NOMO-1 (cell line): Measurements from ENCODE around the gene UBA1.

Experiments used
- DNase-seq, 2 experiments: peaks; one replicate each; lab custom pipeline; 2025; ENCODE audit not compliant: unreplicated experiment in 2 of 2; lab: John Stamatoyannopoulos, UW

The UBA1 gene

DNA sequence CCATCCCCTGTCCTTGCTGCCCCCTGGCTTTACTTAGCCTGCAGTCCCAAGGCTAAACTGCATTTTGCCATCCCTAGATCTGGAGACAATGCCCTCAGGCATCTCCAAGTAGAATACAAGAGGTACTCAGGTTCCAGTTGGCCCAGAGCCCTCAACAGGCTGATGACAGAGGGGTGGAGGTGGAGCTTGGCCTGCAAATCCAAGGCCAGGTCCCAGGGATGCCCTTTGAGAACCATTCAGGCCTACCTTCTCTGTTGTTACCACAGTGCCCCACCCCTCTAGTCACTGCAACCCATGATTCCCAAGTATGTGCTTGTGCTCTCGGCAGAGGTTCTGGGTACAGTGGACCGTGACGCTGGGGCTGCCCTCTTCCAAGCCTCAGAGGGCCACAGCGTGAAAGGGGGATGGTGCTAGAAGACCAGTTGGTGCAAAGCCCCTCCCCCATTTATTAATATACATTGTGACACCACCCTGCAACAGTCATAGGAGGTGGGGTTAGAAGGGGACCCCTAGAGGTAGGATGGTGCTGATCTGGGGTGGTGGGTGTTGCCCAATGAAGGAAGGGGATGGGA, 6.4 kb upstream of the UBA1 start:
- DNase-seq = no peak

DNA sequence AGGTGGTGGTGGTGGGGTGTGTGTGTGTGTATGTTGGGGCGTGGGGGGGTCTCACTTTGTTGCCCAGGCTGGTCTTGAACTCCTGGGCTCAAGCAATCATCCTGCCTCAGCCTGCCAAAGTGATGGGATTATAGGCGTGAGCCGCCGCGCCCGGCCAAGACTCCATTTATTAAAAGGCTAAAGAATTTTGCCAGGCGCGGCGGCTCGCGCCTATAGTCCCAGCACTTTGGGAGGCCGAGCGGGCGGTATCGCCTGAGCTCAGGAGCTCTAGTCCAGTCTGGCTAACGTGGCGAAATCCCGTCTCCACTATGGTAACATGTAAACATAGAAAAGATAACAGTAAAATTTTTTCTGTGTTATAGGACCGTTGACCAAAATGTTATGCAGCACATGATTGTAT, 3.7 kb upstream of the UBA1 start:
- no peak for DNase-seq

DNA sequence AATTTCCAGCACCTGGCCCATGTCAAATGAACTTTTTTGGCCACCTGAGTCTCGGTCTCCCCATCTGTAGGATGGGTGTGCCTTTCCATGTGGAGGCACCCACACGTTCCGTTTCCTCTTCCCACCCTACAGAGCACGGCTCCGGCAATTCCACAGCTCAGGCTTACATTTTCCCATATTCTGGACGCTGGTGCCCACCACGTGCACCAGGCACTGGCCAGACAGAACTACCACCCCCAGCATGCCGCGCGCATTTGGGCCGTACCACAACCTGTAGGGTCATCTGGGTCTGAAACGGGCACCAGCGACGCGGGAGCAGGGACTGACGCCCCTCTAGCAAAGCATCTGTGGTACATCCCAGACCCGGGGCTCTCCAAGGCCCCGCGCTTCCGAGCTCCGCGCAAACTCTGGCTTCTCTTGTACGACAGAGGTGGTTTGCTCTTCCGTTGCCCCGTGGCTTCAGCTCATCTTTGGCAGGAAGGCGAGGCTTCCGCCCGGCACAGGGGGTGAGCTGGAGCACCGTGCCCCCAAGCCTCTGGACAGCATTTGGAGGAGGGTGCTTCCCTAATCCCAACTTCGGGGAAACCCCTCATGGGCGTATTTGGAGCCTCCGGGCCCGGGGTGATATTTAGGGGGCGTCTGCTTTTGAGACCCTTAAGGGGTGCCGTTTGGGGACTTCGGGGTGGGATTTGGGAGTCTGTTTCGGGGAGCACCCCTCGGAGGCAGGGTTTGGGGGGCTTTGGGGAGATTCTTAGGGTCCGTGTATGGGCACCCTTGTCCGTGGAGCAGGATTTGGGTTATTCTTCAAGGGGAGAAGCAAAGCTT, 3.0 kb upstream of the UBA1 start:
- DNase-seq = peak; percentile 89 to 91

DNA sequence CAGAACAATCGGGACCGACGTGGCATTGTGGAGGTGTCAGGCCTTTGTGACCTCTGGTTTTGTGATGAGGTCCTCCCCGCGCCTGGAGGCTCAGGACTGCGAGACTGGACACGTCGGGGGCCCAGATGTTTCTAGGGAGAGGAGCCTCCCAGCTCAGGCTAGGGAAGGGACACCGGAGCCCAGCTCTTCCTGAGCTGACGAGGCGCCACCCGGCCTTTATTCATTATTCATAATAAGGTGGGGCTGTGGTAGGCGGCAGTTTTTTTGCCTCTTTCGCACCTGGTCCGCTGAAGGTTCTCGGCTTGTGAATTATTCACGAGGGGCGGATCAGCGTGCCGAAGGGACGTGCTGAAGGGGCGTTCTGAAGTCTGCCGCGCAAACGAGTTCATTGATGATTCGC, 2.3 kb upstream of the UBA1 start:
- DNase-seq = peak in 1 of 2 experiments; percentile 30

DNA sequence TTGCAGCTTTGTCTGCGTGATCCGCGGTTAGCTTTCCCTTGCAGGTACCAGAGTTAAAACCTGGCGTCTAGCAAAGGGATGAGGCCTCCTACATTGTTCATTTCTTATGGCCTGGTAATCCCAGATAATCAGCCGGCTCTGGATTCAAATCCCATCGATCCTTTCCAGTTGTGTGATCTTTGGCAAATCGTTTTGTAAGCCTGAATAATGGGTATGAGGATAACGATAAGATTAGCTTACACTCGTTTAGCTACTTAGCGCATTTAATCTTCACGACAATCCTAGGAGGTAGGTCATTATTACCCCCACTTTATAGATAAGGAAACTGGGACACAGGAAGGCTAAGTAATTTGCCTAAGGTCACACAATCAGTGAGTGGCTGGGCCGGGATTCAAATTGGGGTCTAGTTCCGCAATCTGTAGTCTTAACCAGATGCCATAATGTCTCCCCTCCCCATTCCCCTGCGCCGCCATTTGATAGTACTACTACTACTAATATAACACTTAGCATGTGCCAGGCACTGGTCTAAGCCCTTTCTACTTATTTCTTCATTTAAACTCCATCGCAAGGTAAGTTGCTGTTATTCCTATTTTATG, 1.7 kb upstream of the UBA1 start:
- no peak for DNase-seq

DNA sequence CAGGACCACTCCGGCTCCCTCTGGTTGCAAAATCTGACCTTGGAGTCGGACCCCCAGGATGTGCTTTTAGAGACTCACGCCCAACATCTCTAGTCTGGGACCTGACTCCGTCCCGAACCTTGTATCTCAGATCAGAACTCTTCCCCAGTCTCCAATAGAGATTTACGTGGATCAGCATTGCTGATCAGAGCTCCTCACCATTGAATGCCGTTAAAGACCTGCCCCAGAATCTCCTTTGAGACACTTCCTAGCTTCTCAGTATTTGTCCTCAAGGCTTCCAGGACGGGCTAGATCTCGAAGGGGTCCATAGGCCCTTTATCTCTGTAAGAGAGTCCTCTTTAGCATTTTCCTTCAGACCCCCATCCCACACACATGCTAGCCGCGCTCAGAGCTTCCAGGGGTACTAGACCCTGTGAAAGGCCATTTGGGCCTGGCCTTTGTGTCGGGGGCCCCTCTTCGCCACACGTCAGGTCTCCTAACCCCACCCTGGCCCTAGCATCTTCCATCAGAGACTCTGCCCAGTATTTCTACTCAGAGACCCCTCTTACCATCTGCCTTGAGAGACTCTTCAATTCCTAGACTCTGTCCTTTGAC, 662 bp downstream of the UBA1 start:
- no peak for DNase-seq

DNA sequence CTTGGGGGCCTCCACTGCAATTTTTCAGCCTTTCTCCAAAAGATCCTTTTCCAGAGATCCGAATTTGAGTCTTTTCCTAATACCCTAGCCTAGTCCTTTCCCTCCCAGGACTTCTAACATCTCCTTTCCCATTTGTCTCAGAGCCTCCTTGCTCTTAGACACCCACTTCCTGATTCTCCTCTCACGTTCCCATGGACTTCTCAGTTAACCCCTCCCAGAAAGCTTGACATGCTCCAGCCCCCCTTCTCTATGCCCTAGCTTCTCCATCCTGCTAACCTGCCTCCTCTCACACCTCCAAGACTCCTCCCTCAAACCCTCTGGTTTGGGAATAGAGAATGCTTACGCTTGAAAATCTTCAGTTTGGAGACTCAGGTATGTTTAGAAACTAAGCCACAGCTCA, 2.5 kb downstream of the UBA1 start:
- DNase-seq = no peak

DNA sequence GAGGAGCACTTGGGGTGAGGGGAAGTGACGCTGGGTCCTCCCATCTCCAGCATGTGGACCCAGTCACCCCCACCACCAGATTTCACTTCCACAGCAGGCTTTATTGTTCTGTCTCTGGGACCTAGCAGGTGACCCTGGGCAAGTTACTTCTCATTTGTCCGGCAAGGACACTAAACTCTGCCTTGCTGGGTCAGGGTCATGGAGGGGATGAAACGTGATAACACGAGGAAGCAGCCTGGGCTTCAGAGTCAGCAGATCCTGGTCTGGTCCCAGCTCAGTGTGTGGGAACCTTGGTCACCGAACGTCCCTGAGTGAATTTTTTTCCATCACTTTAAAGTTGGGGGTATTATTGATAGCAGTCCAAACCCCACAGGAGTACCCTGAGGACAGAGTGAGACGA, 3.9 kb downstream of the UBA1 start:
- no peak for DNase-seq

DNA sequence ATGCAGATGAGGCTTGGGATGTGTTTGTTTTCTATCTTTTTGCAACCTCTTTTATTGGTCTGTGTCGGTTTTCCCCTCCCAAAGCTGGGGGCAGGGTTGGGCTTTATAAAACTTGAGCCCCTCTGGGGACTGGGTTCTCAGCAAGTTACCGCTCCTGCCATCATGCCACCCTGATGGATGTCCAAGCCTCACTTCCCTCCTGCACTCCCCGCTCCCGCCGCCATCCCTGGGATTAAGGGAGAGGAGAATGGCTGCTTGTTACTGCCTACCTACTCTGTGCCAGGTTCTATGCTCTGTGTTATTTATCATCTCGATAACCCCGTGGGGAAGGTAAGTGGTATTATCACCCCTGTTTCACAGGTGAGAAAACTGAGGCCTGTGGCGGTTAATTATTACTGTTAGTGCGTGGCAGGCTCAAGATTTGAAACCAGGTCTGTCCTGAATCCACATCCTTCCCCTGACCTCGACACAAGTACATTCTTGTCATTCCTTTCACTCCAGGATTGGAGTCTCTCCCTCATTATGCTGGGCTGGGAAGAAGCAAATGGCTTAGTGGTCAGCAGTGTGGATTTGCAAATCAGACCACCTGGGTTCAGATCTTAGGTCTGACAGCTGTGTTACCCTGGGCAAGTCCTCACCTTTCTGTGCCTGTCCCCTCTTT, 4.5 kb downstream of the UBA1 start:
- no peak for DNase-seq

DNA sequence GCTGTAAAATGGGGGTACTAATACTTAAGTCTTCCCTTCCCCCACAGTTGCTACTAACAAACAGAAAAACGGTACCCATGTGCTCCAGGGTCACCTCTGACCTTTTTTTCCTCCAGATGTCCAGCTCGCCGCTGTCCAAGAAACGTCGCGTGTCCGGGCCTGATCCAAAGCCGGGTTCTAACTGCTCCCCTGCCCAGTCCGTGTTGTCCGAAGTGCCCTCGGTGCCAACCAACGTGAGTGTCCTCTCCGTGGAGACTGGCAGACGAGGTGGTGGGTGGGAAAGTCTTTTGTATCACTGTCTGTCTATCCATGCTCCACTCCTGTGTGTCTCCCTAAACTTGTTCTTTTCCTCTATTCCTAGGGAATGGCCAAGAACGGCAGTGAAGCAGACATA, 5.1 kb downstream of the UBA1 start:
- DNase-seq = no peak

DNA sequence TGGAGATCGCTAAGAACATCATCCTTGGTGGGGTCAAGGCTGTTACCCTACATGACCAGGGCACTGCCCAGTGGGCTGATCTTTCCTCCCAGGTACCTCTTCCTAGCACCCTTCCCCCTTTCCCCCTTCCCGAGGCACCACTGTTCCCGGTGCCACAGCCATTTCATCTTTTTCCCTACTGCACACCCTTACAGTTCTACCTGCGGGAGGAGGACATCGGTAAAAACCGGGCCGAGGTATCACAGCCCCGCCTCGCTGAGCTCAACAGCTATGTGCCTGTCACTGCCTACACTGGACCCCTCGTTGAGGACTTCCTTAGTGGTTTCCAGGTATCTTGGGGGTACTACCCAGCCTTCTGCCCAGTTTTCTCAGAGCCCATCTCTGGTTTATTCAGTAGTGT, 5.7 kb downstream of the UBA1 start:
- no peak for DNase-seq

DNA sequence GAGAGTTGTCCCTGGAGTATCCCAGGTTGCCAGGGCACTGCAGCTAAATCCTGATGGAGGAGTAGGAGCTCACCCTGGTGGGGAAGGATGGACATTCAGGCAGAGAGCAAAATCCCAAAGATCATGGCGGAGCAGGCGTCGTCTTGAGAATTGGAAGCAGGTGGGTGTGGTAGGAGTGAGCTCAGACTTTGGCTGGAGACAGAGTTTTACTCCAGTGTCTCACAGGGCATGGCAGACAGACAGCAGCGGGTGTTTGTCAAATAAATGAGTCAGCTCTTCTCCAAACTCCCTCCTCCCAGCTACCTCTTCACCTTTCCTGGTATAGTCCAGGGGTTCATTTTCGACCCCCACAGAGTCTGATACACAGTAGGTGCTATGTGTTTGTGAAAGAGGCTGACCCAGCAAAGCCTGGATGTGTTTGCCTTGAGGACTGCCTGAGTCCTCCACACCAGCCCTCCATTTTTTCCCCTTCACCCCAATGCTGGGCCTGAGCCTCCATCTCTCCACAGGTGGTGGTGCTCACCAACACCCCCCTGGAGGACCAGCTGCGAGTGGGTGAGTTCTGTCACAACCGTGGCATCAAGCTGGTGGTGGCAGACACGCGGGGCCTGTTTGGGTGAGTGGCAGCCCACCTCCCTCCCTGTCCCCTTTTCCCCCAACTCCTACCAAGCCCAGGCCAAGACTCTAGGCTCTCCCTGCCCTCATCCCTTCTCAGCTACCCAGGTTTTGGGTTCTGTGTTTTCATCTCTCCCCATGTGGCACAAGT, 6.9 kb downstream of the UBA1 start:
- DNase-seq = no peak

DNA sequence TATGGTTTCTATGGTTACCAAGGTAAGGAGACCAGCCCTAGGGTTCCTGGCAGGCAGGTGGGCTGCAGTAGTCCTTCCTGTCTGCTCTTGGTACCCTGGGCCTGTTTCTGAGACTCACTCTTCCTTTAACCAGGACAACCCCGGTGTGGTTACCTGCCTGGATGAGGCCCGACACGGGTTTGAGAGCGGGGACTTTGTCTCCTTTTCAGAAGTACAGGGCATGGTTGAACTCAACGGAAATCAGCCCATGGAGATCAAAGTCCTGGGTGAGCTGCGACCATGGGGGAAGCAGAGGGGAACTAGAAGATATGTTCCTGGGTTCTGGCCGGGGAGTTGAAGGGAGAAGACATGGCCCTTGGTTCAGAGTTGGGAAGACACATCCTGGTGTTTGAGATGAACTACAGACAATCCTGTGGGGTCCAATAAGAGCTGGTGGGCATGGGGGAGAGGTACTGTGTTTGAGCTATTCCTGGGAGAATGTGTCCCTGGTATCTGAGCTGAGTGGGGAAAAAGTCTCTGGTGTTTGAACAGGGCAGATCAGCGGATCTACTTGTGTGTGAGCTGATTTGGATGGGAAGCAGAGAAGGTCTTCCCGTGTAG, 7.8 kb downstream of the UBA1 start:
- DNase-seq = no peak

DNA sequence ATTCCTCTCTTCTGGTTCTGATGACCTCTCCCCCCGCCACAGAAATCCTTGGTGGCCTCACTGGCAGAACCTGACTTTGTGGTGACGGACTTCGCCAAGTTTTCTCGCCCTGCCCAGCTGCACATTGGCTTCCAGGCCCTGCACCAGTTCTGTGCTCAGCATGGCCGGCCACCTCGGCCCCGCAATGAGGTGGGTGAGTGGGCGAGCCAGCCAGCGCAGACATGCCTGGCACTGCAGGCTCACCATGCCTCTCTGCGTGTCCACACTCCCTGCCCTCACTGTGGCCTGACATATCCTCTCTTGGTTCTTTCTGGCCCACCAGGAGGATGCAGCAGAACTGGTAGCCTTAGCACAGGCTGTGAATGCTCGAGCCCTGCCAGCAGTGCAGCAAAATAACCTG, 8.7 kb downstream of the UBA1 start:
- no peak for DNase-seq

DNA sequence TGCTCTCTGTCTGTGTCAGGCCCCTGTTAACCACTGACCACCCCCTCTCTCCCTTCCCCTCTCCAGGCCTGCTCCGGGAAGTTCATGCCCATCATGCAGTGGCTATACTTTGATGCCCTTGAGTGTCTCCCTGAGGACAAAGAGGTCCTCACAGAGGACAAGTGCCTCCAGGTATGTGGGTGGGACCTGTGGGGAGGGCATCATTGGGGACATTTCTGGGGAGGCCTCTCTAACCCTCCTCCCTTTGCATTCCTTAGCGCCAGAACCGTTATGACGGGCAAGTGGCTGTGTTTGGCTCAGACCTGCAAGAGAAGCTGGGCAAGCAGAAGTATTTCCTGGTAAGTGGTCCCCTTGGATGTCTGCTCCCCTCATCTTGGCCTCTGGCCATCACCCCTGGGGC, 9.2 kb downstream of the UBA1 start:
- no peak for DNase-seq

DNA sequence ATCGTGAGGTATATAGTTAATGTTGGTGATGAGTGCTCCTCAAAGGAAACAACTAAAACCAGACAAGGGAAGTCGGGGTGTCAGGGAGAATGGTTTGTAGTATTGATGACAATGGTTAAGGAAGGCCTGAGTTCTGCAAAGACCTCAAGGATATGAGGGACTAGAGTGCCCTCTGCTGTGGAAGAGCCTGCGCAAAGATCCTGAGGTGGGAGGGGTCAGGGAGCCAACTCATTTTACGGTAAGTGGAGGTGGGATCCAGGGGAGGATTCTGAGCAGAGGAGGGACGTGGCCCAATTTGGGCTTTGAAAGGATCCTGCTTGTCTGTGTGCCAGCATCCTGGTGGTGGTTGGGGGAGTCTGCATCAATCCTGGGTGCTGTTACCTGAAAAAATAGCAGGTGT, 11.3 kb downstream of the UBA1 start:
- no peak for DNase-seq

DNA sequence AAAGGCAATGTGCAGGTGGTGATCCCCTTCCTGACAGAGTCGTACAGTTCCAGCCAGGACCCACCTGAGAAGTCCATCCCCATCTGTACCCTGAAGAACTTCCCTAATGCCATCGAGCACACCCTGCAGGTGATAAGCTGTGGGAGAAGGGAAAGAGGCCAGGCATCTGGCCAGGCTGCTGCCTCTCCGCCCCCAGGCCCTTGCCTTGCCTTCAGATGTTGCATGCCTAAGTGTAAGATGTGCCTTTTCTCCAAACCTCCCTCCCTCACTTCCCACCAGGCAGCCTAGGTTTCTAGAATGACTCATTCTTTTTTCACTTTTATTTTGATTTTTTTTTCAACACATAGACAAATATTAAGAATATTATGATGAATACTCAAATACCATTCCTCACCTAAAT, 12.7 kb downstream of the UBA1 start:
- DNase-seq = no peak

DNA sequence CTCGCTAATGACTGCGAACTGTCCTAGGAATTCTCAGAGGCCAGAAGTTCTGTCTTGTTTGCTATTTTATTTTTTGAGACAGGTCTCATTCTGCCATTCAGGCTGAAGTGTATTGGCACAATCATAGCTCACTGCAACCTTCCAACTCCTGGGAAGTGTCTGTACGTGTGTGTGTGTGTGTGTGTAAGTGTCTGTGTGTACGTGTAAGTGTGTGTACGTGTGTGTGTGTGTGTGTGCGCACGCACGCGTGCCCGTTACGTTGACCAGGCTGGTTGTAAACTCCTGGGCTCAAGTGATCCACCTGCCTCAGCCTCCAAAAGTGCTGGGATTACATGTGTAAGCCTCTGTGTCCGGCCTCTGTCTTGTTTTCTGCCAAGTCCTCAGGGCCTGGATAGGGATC, 14.5 kb downstream of the UBA1 start:
- no peak for DNase-seq

DNA sequence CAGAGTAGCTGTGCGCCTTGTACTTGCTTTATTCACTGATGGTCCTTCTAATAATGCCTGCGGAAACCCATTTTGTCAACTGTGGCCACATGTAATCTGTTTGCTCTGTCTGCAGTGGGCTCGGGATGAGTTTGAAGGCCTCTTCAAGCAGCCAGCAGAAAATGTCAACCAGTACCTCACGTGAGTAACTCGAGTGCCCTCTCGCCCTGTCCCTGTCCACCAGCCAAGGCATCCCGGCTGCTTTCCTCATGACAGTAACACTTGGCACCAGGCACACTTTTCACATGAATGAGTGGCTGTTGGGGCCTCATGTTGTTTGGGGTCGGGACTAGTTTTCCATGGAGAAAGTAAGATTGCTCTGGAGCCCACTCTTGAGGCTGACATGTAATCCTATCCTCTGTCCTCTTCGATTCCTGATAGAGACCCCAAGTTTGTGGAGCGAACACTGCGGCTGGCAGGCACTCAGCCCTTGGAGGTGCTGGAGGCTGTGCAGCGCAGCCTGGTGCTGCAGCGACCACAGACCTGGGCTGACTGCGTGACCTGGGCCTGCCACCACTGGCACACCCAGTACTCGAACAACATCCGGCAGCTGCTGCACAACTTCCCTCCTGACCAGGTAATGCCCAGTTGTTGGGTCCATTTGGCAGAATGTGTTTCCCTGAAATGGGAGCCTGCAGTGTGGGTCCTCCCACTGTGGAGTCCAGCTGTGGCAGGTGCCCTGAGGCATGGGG, 16.0 kb downstream of the UBA1 start:
- DNase-seq = no peak
